SHP77 treated with DMSO at 0.1 percent for 48 hours (cell line): ENCODE results near the gene SUSD1.

Source experiments
- DNase-seq: peaks from one replicate; lab custom pipeline; 2025; lab: John Stamatoyannopoulos, UW

SUSD1 gene

DNA sequence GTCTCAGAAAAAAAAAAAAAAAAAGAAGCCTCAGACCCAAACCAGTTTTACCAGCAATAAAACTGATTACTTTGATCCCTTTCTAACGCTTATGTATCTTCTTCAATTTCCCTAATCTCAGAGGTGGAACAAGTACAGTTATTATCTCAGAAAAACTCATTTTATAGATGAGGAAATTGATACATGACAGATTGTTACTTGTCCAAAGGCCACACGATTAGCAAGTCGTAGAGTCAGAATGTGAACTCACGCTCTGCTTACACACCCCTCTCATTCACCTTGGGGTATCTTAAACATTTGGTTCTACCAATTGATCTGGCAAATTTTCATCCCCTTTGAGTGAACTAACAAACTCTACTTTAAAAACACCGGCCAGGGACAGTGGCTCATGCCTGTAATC, 110.2 kb downstream of the SUSD1 start:
- no peak for DNase-seq

DNA sequence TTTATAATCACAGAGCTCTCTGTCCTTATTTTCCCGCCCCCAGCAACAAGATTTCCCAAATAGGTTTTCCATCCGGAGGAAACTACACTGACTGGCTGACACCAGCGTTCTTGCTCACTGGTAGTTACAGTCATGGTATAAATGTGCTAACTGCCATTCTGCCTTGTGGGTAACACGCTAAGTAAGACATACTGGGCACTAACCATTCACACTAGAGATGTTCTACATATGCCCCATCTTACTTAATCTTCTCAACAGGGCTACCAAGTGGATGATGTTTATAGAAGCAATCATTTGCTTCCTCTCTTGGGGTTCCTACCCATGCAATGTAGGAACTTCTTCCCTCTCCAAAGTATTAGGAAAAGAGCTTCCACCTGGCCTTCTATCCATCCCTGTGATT, 111.5 kb downstream of the SUSD1 start:
- DNase-seq: no peak

DNA sequence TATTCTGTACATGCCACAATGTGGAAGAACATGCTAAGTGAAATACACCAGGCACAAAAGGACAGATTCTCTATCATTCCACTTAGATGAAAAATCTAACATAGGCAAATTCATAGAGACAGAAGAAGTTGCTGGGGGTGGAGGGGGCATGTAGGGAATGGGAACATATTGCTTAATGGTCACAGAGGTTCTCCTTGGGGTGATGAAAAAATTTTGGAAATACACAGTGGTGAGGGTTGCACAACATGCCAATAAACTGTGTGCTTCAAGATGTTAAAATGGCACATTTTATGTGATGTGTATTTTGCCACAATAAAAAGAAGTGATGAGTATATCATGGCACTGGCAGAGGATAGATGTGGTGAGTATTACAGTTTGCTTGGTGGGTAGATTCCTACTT, 111.9 kb downstream of the SUSD1 start:
- DNase-seq: no peak

DNA sequence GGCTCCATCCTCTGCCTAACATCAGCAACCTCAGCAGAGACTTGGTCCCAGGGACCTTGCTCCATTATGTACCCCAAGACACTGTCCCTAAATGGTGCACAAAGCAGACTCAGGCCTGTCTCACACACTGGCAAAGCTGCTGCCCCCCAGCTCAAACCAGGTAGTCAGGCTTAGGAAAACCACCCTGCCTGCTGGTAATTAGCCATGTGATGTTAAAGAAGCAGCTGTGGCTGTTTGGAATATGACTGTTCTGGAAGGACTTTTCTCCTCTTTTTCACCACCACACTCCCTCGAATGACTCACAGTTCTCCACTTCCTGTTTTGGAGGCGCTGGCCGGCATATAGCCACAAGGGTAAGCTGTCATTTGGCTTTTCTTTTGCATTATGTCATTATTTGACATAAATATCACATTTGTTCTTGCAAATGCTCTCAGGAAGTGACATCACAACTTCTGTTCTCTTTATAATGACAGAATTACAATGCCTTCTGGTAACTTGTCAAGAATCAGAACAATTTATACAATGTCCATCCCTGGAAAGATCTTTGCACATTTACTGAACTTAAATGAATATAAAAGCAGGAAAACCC, 113.9 kb downstream of the SUSD1 start:
- no peak for DNase-seq

DNA sequence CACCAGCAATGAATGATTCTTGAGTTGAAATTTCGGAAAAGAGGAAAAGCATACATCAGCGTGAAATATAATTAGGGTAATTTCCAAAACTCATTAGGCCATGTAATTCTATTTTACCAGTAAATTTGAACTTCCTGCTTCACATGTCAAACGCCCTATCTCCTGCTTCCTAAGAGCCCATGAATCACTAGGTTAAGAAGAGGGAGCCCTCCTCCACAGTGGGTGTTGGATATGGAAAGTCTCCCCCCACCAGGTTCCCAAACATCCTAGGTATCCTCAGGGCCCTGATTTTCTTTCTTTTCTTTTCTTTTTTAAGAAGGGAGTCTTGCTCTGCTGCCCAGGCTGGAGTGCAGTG, 115.2 kb downstream of the SUSD1 start:
- no peak for DNase-seq

DNA sequence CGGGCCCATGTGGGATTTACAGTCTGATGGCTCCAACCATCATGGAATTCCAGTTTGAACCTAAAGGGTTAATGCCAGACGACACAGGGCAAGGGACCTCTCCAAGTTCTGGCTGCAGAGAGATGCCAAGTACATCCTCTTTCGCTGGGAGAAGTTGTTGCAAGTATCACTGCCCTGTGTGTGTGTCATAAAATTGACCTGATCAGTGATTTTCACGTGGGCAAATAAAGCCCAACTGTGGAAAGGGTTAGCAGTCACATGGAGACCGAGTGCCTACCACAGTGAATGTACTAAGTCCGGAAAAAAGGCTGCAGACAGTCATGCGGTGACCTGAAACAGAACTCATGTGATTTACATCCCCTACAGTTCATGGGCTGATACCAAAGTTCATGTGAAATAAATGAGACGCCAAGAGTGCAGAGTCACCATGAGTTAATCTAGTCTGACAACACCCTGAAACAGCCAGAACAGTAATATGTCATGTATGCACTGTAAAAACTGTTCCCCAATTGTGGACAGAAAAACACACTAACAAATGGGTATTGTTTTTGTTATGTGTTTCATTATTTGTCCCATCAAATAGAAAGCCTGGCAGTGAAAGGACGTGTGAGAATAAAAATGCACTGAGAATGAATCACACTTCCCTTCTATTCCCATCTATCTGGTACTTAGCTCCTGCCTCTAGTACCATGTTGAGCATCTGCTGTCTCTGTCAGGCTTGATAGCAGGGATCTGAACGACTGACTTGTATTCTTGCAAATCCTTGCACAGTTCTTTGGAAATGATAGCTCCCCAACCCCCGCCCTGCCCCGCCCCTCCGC, 115.7 kb downstream of the SUSD1 start:
- no peak for DNase-seq

DNA sequence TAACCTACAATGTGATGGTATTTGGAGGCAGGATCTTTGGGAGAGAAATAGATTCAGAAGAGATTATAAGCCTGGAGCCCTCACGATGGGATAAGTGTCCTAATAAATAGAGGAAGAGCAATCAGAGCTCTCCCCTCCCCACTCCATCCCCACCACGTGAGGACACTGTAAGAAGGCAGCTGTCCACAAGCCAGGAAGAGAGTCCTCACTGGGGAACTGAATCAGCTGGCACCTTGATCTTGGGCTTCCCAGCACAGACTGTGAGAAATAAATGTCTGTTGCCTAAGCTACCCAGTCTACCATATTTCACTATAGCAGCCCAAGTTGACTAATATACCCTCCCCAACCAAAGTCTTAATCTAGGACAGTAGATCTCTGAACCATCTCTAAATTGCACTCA, 118.1 kb downstream of the SUSD1 start:
- no peak for DNase-seq

DNA sequence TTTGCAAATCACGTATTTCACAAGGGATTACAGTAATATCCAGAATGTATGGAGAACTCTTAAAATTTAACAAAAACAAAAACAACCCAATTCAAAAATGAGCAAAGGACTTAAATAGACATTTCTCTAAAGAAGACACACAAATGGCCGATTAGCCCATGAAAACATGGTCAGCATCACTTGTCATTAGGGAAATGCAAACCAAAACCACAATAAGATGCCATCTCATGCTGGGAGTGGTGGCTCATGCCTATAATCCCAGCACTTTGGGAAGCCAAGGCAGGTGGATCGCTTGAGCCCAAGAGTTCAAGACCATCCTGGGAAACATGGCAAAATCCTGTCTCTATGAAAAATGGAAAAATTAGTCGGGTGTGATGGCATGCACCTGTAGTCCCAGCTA, 120.2 kb downstream of the SUSD1 start:
- no peak for DNase-seq

DNA sequence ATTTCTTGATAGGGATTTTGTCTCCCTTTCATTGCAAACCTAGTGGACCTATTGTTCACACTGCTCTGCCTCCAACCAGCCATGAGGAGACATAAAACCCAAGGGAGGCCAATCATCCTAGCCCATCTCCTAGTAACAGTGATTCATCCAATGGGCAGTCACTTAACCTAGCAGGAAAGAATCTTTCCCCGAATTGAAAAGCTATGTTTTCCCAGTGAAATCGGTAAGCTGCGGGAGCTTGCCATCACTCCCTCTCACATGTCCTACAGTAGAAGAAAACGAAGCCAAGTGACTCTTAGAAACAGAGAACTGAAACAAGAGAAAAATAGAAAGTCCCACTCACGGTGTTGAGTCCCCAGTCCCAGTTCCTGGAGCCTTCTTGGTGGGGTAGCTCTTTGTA, 123.3 kb downstream of the SUSD1 start:
- DNase-seq: no peak

DNA sequence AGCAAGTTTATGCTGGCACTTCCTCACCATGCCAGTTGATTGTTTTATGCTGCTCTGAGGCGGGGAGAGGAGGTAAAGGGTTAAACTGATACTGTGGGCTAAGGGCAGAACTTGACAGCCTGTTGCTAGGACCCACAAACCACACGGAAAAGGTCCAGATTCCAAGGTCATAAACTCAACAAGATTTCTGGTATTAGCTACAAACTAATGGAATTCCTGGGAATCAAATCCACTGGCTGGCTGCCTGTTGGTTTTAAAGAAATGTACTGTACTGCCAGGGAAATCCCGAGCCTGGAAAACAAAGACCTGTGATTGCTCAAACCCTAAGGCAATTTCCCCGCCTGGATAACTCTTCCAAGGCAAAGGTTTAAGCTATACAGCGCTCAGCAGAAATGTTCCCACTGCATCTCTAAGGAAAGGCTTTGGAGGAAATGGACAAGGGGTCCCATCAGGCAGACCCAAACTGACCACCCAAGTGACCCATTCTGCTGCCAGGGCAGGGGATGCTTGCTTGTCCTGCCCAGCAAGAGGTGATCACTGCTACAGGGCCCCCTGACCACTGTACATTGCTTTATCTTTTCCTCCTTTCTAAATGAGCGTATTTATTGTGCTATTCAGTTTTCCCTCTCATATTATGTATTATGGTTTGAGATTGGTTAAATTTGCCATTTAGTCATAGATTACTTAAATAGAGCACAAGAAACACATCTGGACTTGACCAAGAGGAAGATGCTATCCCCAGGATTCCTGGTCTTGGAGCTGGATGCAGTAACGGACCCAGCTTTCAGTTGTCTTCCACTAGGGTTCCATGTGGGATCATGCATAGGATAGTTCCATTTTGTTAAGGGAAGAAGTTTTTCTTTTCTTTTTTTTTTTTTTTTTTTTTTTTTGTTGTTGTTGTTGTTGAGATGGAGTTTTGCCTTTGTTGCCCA, 124.3 kb downstream of the SUSD1 start:
- DNase-seq: no peak

DNA sequence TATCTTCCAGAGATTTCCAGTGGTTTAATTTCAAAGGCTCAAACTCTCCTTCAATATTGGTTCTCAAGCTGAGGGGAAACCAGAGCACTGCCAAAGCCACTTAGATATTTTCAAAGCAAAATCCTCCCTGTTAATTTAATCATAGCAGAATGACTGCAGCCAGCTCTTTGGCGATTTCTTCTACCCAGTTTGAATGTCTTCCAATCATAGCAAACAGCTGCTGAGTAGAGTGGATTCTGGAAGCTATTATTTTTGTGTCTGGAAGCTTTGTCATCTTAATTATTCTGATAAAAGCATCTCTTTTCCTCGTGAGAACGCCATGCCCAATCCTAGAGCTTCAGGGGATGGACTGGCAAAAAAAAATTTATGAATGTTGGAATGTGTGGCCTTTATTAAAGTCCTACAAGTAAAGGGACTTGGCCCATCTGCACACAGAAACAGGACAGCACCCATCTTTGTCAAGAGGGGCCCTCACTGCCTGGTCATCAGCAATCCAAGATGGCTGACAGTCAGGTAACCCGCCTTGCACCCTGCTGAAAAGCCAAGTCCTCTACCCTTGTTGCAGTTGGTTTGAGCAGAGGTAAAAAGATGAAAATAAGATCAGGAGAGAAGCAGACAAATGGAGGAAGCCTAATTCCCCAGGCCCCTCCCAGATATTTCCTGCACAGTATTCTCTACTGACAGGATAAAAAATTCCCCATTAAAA, 125.1 kb downstream of the SUSD1 start:
- no peak for DNase-seq

DNA sequence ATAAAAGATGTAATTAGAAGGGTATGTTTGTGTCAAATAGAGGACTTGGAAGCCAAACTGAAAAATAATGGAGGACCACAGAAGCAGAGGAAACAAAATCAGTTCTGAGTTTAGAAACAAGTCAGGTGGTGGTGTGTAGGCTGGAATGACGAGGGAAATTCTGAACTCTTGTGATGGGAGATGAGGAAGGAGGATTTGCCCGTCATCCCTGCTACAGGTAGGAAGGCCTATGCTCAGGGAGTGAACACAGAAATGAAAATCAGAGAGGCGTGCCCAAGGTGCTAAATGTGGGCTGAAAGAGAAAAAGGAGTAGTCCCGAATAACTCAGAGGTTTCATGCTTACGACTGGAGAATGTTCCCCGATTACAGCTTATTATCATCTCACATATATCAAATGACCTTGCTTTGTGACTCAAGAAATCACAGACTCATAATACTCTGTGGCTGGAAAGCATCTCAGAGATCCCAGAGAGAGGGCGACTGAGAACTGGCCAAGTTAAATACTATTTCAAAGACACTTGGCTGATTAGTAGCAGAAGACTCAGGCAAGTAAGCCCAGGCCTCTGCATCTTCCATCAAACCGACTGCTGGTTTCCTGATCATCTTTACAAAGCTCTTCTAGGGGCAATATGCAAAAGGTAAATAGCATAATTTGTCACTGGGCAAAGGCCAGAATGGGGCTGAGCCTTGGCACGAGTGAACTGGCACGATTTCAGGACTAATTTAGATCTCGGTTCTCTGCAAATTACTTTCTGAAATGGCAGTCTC, 126.0 kb downstream of the SUSD1 start:
- DNase-seq: no peak

DNA sequence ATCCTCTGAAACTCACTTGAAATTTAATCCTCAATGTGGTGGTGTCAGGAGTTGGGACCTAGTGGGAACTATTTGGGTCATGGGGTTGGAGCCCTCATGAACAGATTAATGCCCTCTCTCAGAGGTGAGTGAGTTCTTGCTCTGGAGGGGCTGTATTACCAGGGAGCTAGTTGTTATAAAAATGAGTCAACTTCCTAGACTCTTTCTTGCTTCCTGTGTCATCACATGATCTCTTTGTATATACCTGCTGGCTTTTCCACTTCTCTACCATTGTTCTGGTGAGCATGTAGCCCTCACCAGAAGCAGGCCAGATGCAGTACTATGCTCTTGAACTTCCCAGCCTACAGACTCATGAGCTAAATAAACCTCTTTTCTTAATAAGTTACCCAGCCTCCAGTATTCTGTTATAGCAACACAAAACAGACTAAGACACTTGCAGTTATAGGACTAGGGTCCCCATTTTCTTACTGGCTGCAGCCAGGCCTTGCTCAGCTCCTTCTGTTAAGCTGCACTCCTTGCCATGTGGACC, 127.5 kb downstream of the SUSD1 start:
- no peak for DNase-seq

DNA sequence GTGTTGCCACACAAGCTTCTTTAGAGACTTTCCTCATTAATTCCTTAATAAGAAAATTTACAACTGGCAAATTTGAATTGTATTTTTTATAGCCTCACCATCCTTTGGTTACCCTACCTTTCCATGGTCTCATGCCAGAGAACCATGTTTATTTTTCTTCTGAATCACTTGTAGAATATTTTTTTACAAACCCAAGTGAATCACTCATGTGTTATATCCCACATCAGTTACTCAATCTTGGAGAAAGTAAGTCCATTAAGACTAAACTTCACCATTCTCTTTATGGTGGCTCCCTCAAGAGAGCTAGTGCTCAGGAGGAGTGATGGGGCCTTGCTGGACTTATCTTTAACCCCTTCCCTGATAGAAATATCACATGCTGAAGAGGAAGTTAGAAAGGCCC, 128.9 kb downstream of the SUSD1 start:
- no peak for DNase-seq

DNA sequence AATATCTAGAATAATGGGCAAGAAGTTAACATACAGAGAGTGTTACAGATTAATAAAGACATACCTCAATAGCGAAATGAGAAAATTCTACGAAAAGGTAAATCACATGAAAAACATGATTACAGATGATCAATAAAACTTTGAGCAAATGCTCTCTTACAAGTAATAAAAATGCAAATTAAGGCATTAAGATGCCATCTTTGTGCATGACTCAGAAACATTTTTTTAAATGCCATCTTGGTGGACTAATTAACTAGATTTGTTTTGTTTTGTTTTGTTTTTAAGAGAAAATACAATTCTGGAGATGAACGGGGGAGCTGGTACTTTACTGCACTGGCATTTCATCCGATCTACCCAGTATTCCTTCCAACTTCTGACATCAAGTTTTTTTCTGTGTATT, 130.2 kb downstream of the SUSD1 start:
- no peak for DNase-seq

DNA sequence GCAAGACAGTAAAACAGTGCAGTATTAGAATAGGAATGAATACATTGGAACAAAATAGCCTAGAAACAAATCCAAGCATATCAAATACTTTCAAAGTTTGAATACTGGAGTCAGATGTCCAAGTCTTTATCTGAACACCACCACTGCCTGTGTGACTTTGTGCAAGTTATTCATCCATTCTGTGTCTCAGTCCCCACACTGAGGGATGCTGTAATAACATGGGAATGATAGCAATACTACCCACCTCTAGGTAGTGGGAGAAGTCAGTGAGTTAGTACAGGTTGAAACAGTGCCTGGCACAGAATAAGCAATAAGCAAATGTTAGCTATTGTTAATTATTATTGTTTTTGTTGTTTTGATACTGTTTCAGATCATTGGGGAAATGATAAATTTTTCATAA, 130.9 kb downstream of the SUSD1 start:
- no peak for DNase-seq

DNA sequence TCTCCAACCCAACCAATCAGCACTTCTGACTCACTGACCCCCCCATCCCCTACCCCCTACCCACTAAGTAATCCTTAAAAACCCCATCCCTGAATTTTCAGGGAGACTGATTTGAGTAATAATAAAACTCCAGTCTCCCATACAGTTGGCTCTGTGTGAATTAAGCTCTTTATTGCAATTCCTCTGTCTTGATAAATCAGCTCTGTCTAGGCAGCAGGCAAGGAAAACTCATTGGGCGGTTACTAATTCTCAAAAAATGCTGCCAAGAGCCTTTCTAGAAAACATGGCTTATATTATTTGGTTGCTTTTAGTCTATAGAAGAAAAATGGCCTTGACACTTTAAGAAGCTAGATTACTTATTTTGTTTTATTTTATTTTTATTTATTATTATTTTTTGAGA, 131.7 kb downstream of the SUSD1 start:
- no peak for DNase-seq

DNA sequence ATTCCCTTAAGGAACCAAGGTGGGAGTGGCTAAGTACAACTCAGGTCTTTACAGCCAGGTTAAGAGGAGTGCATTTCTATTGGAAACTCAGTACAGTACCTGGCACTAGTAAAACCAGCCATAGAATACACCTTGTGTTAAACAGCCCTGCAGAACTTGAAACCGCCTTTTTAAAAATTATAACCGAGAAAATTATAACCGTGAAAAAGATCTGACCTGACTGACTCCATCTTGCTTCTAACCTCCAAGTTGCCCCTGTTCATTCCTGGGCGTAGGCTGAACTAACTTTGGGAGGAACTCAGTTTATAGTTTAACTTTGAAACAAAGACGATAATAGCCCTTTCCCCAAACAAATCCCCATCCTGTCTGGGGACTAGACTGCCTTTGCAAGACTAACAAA, 132.3 kb downstream of the SUSD1 start:
- DNase-seq: no peak

DNA sequence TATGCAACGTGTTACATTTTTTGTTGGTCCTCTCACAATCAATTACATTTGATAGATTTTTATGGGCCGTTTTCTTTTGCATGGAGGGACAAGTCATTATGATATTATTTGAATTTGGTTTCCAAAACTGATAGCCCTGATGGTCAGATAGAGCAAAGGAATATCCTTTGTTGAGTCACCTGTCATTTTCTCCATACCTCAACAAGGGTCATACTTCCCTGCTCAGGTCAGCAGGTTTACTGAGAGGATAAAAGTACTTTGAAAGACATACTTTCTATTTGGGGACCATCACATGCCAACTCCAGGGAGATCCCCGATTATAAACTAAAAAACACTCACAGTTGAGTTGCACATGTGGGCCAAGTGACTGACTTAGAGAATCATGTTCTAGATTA, 132.9 kb downstream of the SUSD1 start:
- no peak for DNase-seq

DNA sequence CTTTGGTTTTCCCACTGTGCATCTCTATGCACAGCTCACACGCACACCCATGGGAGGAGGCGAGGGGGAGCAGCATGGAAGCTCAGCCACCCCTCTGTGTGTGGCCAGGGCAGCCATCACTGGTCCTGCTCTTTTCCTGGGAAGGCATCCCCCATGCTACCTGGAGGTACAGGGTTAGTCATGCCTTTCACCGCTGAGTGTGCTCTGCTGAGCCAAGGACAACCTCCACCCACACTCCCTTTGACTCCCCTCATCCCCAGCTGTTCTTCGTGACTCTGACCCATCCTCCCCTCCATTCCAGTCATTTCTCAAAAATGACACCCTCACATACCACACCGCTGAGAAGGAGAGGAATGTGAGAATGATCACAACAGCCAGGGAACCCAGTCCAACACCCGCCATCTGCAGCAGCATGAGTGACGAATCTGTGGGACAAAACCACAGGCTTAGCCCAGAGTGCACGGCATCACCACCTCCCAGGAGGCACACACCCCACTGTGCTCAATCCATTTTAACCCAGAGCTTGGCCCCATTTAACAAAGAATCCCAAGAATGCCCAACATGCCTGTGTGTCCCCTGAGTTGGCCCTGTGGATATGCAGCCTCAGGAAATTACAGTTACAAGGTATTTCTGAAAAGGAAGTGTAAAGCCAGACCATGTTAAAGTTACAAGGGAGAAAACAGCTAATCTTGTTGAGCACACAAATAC, 133.4 kb downstream of the SUSD1 start:
- DNase-seq: no peak

DNA sequence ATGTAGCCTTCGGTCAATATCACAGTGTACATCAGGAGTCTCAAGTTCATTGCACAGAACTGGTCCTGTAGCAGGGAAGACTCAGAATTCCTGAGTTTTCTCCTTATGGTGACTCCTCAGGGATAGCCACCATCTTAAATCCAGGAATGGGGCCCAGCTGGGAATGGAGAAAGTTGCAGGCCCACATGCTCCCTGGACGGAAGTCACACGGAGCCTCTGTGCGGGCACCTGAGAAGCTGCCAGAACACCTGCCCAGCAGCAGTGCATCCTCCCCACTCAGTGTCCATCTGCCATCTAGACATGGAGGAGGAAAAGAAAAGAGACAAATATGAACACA, 133.9 kb downstream of the SUSD1 start:
- DNase-seq: no peak
